SW480 (cell line): ENCODE measurements around the gene PRR16.

Source experiments
- DNase-seq: peaks from one replicate; pipeline ENCODE4 v3.0.0-alpha.2; 2016; ENCODE audit warnings: low spot score

PRR16 gene

DNA sequence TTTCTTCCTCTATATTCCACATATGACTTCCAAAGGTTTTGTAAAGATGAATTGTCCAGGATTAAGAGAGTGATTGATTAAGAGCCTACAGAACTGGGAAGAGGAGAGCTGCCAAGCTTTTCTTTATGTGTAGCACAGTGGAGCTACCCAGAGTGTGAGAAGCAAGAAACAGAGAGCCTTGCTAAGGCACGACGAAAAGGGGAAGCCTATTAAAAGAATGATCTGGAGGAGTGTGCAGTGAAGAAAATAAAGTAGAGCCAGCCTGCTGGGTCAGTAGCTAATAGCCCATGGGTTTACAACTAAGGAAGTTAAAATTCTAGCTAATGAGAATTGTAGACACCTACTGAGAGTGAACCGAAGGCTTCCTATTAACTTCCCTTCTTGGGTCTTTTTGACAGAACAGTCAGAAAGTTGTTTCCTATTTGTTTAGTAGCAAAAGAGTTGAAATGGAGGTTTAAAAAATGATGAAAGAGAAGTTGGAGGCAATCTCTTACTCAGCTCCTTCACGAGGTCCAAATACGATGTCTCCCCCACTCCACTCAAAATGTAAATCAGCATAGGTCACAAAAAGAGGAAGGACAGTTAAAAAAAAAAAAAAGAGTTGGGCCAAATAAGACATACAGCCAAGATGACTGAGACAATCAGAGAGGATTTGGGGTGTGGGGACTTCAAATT lies 957 bp upstream of the PRR16 start:
- DNase-seq = no peak

DNA sequence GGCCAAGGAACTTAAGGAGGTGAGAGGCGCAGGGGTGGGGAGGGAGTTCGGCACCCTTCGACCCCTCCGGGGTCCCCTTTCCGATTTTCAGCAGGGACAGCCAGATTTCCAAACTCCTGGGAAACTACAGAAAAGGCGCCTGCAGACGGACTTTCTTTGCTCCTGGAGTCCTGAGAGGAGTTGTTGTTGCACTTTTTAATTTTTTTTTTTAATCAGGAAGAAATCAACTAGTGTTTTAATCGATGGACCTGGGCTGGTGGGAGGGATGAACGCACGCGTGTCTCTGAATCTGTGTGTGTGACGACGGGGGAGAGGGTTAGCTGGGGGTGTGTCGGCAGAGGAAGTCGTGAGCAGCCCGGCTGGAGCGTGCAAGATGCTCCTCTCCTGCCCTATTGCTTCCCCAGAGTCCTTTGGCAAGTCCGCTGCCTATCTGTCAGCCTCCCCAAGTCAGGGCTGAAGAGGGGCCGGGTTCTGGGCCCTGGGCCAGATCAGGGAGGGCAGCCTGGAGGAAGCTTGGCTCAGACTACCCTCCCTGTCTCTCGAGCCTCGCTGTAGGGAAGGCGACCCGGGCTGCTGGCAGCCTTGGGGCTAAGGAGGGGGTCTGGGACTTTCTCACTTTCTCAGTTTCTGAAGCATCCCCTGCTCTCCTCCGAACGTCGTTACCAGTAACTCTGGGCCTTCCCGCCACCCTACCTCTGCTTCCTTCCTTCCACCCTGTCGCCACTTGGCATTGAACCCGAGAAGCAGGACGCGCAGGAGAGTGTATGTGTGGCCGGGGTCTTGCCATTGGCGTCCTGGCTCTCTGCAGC lies 731 bp downstream of the PRR16 start:
- no peak for DNase-seq

DNA sequence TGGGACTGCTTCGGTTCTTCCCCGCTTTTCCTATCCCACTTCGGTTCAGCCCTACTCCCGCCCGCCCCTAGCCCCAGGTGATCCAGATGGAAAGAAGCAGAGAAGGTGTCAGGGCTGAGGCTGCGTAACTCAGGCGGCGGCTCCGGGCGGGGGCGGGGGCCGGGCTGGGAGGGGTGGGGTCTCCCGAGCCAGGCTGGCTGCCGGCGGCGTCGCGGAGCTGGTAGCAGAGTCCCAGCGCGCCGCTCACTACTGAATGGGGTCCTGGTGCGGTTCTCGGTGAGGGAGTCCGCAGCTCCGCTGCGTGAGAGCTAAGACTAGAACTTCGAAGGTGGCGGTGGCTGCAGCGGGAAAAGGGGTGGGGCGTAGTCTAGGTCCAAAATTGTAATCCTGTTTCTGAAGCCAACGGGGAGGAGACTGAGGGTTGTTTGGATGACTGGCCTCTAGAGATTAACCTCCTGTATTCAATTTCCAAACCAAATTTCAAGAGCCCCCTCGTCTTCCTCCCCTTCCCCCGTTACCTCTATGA lies 1.4 kb downstream of the PRR16 start:
- DNase-seq = no peak

DNA sequence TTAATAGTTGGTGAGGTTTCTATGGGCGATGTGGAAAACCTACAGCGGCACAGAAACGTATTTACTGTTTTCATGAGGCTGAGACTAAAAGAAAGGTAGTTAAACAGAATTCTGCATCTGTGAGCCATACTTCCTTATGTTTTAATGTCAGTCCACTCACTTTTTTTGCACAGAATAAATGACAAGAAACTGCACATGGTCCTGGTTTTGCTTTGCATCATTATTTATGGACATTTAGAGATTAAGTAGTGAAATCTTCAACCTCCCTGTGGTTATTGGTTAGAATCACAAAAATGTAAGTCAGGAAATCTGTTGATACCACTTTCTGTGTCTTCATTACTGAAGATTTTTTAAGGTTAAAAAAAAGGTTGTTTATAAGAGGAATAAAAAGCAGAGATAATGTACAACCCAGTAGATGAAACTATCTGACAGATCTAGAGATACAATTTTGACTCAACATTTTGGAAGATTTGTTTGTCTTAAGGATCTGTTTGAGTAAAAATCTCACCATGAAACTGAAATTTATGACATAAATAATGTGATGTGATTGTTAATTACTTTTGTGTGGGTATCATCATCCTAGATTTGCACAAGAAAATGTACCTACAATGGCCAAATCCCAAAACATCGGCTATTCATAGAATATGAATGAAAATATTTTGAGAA lies 2.4 kb downstream of the PRR16 start:
- DNase-seq = no peak

- DNase-seq = no peak
These were observed 7.9 kb downstream of the PRR16 start for GRCh38 chr5:120471971-120472370.

GRCh38 chr5:120472911-120473310 lies 8.8 kb downstream of the PRR16 start:
- no peak for DNase-seq

- no peak for DNase-seq
These were observed 9.2 kb downstream of the PRR16 start for GRCh38 chr5:120473332-120473731.

DNA sequence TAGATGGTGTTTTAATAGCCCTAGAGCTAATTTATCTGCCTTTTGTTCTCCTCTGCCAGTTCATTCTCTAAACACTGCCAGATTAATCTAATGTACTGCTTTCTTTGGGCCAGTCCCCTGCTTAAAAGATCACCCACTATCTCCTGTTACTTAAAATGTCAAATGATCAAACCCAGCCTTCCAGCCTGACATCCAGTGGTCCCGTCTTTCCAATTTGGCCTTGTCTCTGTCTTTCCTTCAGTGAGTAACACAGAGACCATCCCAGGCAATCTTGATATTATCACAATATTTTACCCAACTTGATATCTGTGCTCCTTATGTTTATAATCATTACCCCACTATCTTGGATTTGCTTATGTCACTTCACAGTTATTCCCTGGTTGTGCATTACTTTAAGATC lies 12.0 kb downstream of the PRR16 start:
- no peak for DNase-seq

GRCh38 chr5:120479066-120479465 lies 15.0 kb downstream of the PRR16 start:
- DNase-seq = no peak

GRCh38 chr5:120499876-120500563 lies 35.9 kb downstream of the PRR16 start:
- no peak for DNase-seq

DNA sequence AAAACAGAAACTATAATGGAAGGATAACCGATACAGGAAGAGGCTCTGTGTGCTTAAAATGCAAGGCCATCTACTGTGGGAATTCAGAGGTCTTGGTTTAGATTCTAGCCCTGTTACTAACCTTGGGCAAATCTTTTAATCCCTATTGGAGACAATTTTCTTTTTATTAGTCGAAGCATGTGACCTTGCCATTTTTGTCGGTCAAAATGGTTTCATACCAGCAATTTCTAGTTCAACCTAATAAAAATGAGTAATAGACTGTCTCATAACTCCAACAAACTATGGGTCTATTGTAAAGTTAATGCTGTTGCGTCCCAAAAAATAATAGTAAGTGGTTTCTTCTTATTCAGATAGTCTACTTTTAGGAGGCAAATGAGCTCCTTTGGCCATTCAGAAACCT lies 38.4 kb downstream of the PRR16 start:
- no peak for DNase-seq

GRCh38 chr5:120503341-120503740 lies 39.2 kb downstream of the PRR16 start:
- no peak for DNase-seq

DNA sequence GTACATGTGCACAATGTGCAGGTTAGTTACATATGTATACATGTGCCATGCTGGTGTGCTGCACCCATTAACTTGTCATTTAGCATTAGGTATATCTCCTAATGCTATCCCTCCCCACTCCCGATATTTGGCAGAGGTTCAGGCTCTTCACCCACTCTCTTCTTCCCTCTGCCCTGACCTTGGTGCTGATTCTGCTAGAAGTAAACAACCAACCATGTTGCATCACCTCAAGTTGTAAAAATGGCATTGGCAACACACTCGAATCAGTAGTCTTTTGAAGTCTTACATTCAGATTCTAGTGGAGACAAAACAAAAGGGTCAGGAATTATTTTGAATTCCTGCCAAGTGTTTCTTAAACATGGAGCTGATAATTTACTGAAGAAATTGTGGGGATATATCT lies 40.0 kb downstream of the PRR16 start:
- DNase-seq = no peak

GRCh38 chr5:120507197-120507596 lies 43.1 kb downstream of the PRR16 start:
- DNase-seq = no peak

GRCh38 chr5:120507800-120508463 lies 43.8 kb downstream of the PRR16 start:
- no peak for DNase-seq

DNA sequence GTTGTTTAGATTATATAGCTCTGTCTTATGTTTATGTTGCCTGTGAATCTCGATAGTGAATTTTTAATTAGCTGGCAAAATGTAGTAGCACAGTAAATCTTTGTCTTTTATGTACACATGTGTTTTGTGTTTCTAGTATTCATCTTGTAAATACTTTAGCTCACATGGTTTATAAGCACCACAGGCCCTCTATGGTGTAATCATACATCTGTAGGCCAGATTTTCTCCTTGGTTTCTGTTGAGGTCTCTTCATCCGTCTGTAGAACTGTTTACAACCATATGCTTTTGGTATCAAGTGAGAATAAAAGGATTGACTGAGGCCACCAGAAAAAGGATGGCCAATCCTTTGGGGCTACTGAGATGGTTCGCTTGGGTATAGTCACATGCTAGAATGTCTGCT lies 45.0 kb downstream of the PRR16 start:
- DNase-seq = no peak

DNA sequence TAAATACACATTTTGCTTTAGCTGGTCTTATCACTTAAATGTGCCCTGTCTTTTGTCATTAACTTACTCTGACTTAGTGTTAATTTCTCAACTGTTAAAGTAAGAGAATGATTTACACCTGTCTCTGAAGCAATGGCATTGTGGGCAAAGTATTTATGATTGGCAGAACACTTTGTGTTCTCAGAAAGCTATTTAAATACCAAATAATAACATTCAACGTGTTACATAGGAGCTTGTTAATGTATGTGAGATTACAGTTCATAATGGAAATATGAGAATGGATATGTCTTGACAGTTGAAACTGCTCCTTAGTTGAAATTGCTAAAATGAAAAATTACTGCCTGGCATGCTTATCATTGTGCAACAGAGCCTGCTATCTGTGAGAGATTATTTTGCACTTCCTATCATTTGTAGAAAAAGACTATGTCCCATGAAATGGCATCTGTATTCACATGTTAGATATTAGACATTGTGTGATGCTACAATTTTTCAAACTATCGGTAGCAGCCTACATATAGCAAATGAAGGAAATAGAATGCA lies 46.1 kb downstream of the PRR16 start:
- no peak for DNase-seq

GRCh38 chr5:120510994-120511686 lies 47.0 kb downstream of the PRR16 start:
- DNase-seq = no peak

DNA sequence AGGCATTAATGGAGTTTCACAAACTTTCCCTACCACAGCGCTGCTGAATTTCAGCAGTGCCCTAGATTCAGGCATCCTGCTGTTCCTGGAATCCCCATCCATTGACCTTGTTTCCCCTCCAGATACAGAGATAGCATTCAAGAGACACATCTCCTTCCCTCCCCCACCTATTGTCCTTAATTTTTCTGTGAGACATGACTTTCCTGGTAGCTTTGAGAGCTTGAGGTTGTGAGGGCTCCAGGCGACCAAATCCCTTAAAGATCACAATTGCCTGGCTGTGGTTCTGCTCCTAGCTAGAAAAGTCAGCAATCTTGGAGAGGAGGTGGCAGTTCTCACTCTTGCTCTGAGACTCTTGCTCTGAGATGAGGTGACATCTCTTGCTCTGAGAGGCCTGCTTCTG lies 48.0 kb downstream of the PRR16 start:
- no peak for DNase-seq

DNA sequence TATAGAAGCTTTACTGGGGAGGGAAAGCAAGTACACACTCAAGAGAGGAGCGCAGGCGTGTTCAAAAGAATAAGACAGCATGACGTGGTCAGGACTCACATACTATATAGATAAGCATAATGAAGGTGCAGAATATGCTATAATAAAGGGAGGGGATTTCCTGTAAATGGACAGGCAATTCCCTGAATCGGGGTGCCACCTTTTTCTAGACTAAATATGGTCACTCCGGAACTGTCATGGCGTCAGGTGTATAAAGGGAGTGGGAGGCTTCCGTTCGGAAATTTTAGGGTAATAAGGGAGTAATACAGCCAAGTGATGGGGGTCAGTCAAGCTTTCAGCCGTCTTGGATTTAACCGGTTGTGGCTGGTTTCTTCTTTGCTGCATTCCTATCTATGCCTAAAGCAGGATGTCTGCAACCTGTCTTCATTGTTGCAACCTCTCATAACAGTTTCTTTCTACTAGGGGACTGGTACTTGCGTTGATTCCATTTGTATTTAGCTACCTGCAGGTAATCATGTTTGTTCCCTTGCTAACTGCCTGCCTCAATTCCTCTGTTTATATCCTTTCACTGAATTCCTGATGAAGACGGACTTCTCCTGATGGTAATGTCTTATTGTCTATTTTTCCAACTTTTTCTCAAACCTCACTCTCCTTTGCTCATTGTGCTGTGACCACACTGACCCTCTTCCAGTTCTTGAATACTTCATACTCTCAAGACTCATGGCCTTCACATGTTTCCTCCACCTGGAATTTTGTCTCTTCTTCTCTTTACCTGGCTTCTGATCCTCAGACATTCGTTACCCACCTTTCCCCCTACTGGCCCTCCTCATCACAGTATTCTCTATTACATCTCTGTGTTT lies 48.9 kb downstream of the PRR16 start:
- DNase-seq = no peak
